ENCODE results near the gene NRIP3.

- no peak for TF ChIP-seq CTCF (optimal IDR thresholded peaks at IDR 0.05 in 1 of 3, IDR thresholded peaks at IDR 0.05 in 1 of 3, conservative IDR thresholded peaks at IDR 0.05 in 1 of 3; ENCODE audit: extremely low read depth in 1 of 3, insufficient read depth in 2 of 3, low read length in 3 of 3)
- TF ChIP-seq EZH2 (IDR thresholded peaks at IDR 0.05; ENCODE audit: low read length), result no peak
These were observed 38.7 kb upstream of the NRIP3 start for GRCh38 chr11:9042488-9042887.
